HepG2 (cell line): ENCODE results near the gene CSRP3. TPM values are rescaled to one million over a fixed set of nuclear protein-coding genes. Genes with fewer than 3 reads are reported as not detected.

Source experiments
- ATAC-seq: fragments of 200-7000 bp; cut with Tn5 transposase; 3 replicates; pipeline ENCODE4 v1.9.1; 2020; ENCODE audit warnings: mild to moderate bottlenecking, moderate library complexity
- BruUV-seq: library from RNA; stranded (reverse); fragments of 400-500 nt; replicated peaks from 2 replicates; lab custom pipeline; 2021; lab: Mats Ljungman, UMichigan
- CTCF ChIA-PET: fragments of 300-600 bp; formaldehyde crosslinking; extraction: SDS; loops from one replicate; lab custom pipeline; 2021; ENCODE audit warnings: low total read pairs, inconsistent platforms, low intra/inter-chr PET ratio; lab: Yijun Ruan, JAX
- POLR2A ChIA-PET: fragments of 350-600 bp; sonication (Branson Sonifier 250); formaldehyde crosslinking; loops from one replicate; lab custom pipeline; 2020; ENCODE audit warnings: antibody characterized with exemption, inconsistent platforms; lab: Yijun Ruan, JAX
- DNase-seq: peaks from one replicate; pipeline ENCODE4 v3.0.0-alpha.2; 2015; ENCODE audit warnings: low spot score
- FAIRE-seq: peaks from 3 replicates; lab custom pipeline; 2011; peaks lifted over from hg19 to GRCh38; lab: Jason Lieb, UNC
- H2AFZ ChIP-seq: one replicate; pipeline ENCODE4 v1.6.1; 2011; ENCODE audit warnings: low read length, inconsistent platforms
- H3K27ac ChIP-seq: fragments of 300-600 bp; 3 replicates; pipeline ENCODE4 v1.8.0; 2011; ENCODE audit warnings: mixed run types, mild to moderate bottlenecking, mixed read lengths, low read length, inconsistent platforms; ENCODE audit not compliant: insufficient read depth; ENCODE audit errors: extremely low read length
- H3K27me3 ChIP-seq, 2 experiments: fragments of 200-600 bp in 1 of 2; 2 replicates in 1 of 2; 3 replicates in 1 of 2; pipeline versions ENCODE4 v1.6.0 to v1.8.0; 2011; ENCODE audit warnings: low read length in 2 of 2, mild to moderate bottlenecking in 2 of 2, moderate library complexity in 2 of 2, inconsistent platforms in 1 of 2; ENCODE audit not compliant: insufficient read depth in 2 of 2, control insufficient read depth in 1 of 2
- H3K36me3 ChIP-seq, 2 experiments: fragments of 200-600 bp in 1 of 2; replicated peaks in 1 of 2; 2 replicates in 1 of 2; 3 replicates in 1 of 2; pipeline versions ENCODE4 v1.5.1 to v1.8.0; 2011; ENCODE audit warnings: low read length in 2 of 2, inconsistent platforms in 1 of 2; ENCODE audit not compliant: insufficient read depth in 2 of 2, control insufficient read depth in 1 of 2
- H3K4me1 ChIP-seq: 2 replicates; pipeline ENCODE4 v1.5.1; 2012; ENCODE audit warnings: low read length, inconsistent platforms; ENCODE audit not compliant: insufficient read depth
- H3K4me2 ChIP-seq: 2 replicates; pipeline ENCODE4 v1.6.0; 2011; ENCODE audit warnings: low read depth, low read length, inconsistent platforms
- H3K4me3 ChIP-seq, 3 experiments: fragments of 200-600 bp in 1 of 3; sonication (generic), shearing (Covaris generic) in 1 of 3; replicated peaks in 1 of 3; 2 replicates each; pipeline ENCODE4 v1.5.1; 2011 to 2016; ENCODE audit warnings: low read length in 3 of 3, inconsistent platforms in 2 of 3, low read depth in 2 of 3, mild to moderate bottlenecking in 2 of 3, control low read depth in 1 of 3, mixed read lengths in 1 of 3; ENCODE audit not compliant: insufficient read depth in 1 of 3
- H3K79me2 ChIP-seq: one replicate; pipeline ENCODE4 v1.6.1; 2011; ENCODE audit warnings: low read length, inconsistent platforms; ENCODE audit not compliant: insufficient read depth
- H3K9ac ChIP-seq: 2 replicates; pipeline ENCODE4 v1.6.0; 2011; ENCODE audit warnings: mild to moderate bottlenecking, low read depth, low read length, inconsistent platforms; ENCODE audit not compliant: insufficient read depth
- H3K9me3 ChIP-seq: 2 replicates; pipeline ENCODE4 v1.5.1; 2012; ENCODE audit warnings: mild to moderate bottlenecking, low read length
- H4K20me1 ChIP-seq: 2 replicates; pipeline ENCODE4 v1.6.0; 2011; ENCODE audit warnings: inconsistent platforms, mild to moderate bottlenecking, low read length, moderate library complexity; ENCODE audit not compliant: insufficient read depth
- CENPBD1 ChIP-seq: sonication (generic); formaldehyde crosslinking; IDR thresholded peaks from 2 replicates; pipeline ENCODE4 v1.8.0; 2022; ENCODE audit warnings: missing genetic modification reagents, low read depth, mild to moderate bottlenecking, borderline replicate concordance
- GFI1 ChIP-seq: sonication (generic); formaldehyde crosslinking; IDR thresholded peaks from 2 replicates; pipeline ENCODE4 v1.5.0; 2020; ENCODE audit warnings: missing genetic modification reagents, mild to moderate bottlenecking, borderline replicate concordance
- KDM5B ChIP-seq: sonication (generic); formaldehyde crosslinking; IDR thresholded peaks from 2 replicates; pipeline ENCODE4 v1.4.0; 2020; ENCODE audit warnings: missing genetic modification reagents, mild to moderate bottlenecking, borderline replicate concordance
- RFX3 ChIP-seq: IDR thresholded peaks from 2 replicates; pipeline ENCODE4 v1.6.1; 2016; ENCODE audit warnings: missing biosample characterization, missing genetic modification reagents
- SAP130 ChIP-seq: IDR thresholded peaks from 2 replicates; pipeline ENCODE4 v1.6.1; 2016; ENCODE audit warnings: low read depth
- SOX5 ChIP-seq: IDR thresholded peaks from 2 replicates; pipeline ENCODE4 v1.6.1; 2016; ENCODE audit warnings: borderline replicate concordance
- SOX6 ChIP-seq, 2 experiments: fragments of 450-650 bp in 1 of 2; sonication (generic) in 1 of 2; formaldehyde crosslinking in 1 of 2; IDR thresholded peaks; 2 replicates each; pipeline versions ENCODE4 v1.4.0 to v1.6.1; 2017 to 2020; ENCODE audit warnings: antibody characterized with exemption in 1 of 2, mild to moderate bottlenecking in 1 of 2, missing genetic modification reagents in 1 of 2
- TEF ChIP-seq: sonication (generic); formaldehyde crosslinking; IDR thresholded peaks from 2 replicates; pipeline ENCODE4 v1.5.0; 2020; ENCODE audit warnings: missing genetic modification reagents
- THAP8 ChIP-seq: sonication (generic); formaldehyde crosslinking; IDR thresholded peaks from 2 replicates; pipeline ENCODE4 v1.5.1; 2020; ENCODE audit warnings: missing genetic modification reagents, mild to moderate bottlenecking, borderline replicate concordance
- ZBTB33 ChIP-seq: sonication (generic); formaldehyde crosslinking; IDR thresholded peaks from 2 replicates; pipeline ENCODE4 v1.4.0; 2020; ENCODE audit warnings: missing genetic modification reagents
- ZNF180 ChIP-seq: sonication (generic); formaldehyde crosslinking; IDR thresholded peaks from 2 replicates; pipeline ENCODE4 v1.4.0; 2020; ENCODE audit warnings: low read depth, missing genetic modification reagents, borderline replicate concordance
- ZNF235 ChIP-seq: sonication (generic); formaldehyde crosslinking; IDR thresholded peaks from 2 replicates; pipeline ENCODE4 v1.8.1; 2023; ENCODE audit warnings: mild to moderate bottlenecking, missing genetic modification reagents, borderline replicate concordance
- ZNF567 ChIP-seq: sonication (generic); formaldehyde crosslinking; IDR thresholded peaks from 2 replicates; pipeline ENCODE4 v1.8.1; 2023; ENCODE audit warnings: mild to moderate bottlenecking, missing genetic modification reagents, borderline replicate concordance
- WGBS: methylation state at CpG from one replicate; pipeline ENCODE4 v1.1.6; 2017; ENCODE audit warnings: low lambda C conversion rate; 5-methylcytosine and 5-hydroxymethylcytosine counted together
- in situ Hi-C: cut with HindIII; loops from 2 replicates; pipeline ENCODE4 v1.10.0; 2017; ENCODE audit warnings: low pct_unique_long_range_greater_than_20kb; ENCODE audit not compliant: extremely low pct_ligation_motif_present
- intact Hi-C: fragments of 100-400 bp; cut with micrococcal nuclease; formaldehyde crosslinking; loops from one replicate; pipeline ENCODE4 v1.10.0; 2022; ENCODE audit not compliant: unreplicated experiment
- polyA plus RNA-seq, 8 experiments: library from polyadenylated mRNA; depleted of rRNA in 3 of 8; stranded (reverse) in 7 of 8; unstranded in 1 of 8; fragments of >200 nt; fragmentation: Illumina TruSeq in 4 of 8; extraction: Trizol in 4 of 8; gene quantifications; 2 replicates each; pipeline versions ENCODE4 v1.2.1 to v1.2.3, GENCODE V29; 2011 to 2016; ENCODE audit warnings: low read depth in 4 of 8, missing spikeins in 1 of 8, mixed read lengths in 1 of 8; ENCODE audit not compliant: insufficient read depth in 1 of 8
- total RNA-seq, 5 experiments: library from RNA; depleted of rRNA; stranded (reverse); fragments of >200 nt; fragmentation: Illumina TruSeq; extraction: Trizol; gene quantifications; 2 replicates each; pipeline ENCODE4 v1.2.3, GENCODE V29; 2016; ENCODE audit warnings: low read depth in 1 of 5

CSRP3 gene
- total and polyA plus RNA-seq, 2 of the 13 experiments (the other 11 are each of a cell fraction or from before 2014, with no cell fraction given): not detected

GRCh38 chr11:19245351-19245750, 43.6 kb upstream of the CSRP3 start (continued):
- no peak for TF ChIP-seq GFI1 (CRISPR knock-in tag)

- no peaks in the 10 kb centered on the region for H4K20me1 ChIP-seq
- intact Hi-C loops: no loop called here
- peak overlapping the region; percentile 8 for H3K4me2 ChIP-seq
- no TSS peak for BruUV-seq
- DNase-seq (no peak), ATAC-seq (no peak), FAIRE-seq (no peak)
- no peaks in the 10 kb centered on the region for H3K36me3 ChIP-seq
- H3K9me3 ChIP-seq: no peaks in the 10 kb centered on the region
- no peak overlapping the region for H3K9ac ChIP-seq
- ChIA-PET CTCF (no interaction called here), POLR2A (no interaction called here)
- TF ChIP-seq THAP8 (no peak), ZNF180 (CRISPR knock-in tag) (no peak), ZNF235 (CRISPR knock-in tag) (no peak)
- H3K79me2 ChIP-seq: peaks cover 5% of the 10 kb centered on the region
- no peak overlapping the region for H2AFZ ChIP-seq
- no peak overlapping the region for H3K4me3 ChIP-seq
- 11% methylated on average over 2 of the region's 2 CpGs for WGBS
- peaks cover 25% of the 10 kb centered on the region for H3K4me1 ChIP-seq
- H3K27ac ChIP-seq: no peak overlapping the region
- H3K27me3 ChIP-seq: no peaks in the 10 kb centered on the region; a peak in 1 of 5 replicates
- in situ Hi-C loops: no loop called here
Observed at GRCh38 chr11:19244621-19245020, 42.8 kb upstream of the CSRP3 start.

GRCh38 chr11:19244084-19244483, 42.3 kb upstream of the CSRP3 start:
- Histone ChIP-seq H3K9me3 (no peaks in the 10 kb centered on the region), H3K27me3 (no peaks in the 10 kb centered on the region; a peak in 1 of 5 replicates), H3K79me2 (peaks cover 5% of the 10 kb centered on the region), H3K36me3 (no peaks in the 10 kb centered on the region), H3K27ac (no peak overlapping the region), H3K9ac (no peak overlapping the region), H2AFZ (no peak overlapping the region), H3K4me2 (peak overlapping the region; percentile 8), H4K20me1 (no peaks in the 10 kb centered on the region), H3K4me3 (no peak overlapping the region), H3K4me1 (peaks cover 30% of the 10 kb centered on the region)
- ChIA-PET POLR2A (no interaction called here), CTCF (no interaction called here)
- DNase-seq: peak; percentile 28
- no TSS peak for BruUV-seq
- no peak for FAIRE-seq
- 3% methylated on average over 6 of the region's 6 CpGs for WGBS
- no peak for ATAC-seq
- in situ Hi-C loops (no loop called here), intact Hi-C loops (no loop called here)
- TF ChIP-seq SAP130 (CRISPR knock-in tag): no peak; the same call in 1 of the 2 replicates
- TF ChIP-seq TEF (CRISPR knock-in tag): peak; percentile 78; the same call in 1 of the 2 replicates
- no peak for TF ChIP-seq RFX3 (CRISPR knock-in tag)
- no peak for TF ChIP-seq SOX6 (IDR thresholded peaks at IDR 0.05)
- peak; percentile 39; the same call in 1 of the 2 replicates for TF ChIP-seq SOX6 (CRISPR knock-in tag; IDR thresholded peaks at IDR 0.05)
- no peak for TF ChIP-seq CENPBD1 (CRISPR knock-in tag)
- TF ChIP-seq SOX5 (CRISPR knock-in tag): peak; percentile 67; the same call in 1 of the 2 replicates
- TF ChIP-seq ZBTB33 (CRISPR knock-in tag): no peak
- no peak for TF ChIP-seq KDM5B
- TF ChIP-seq ZNF567: no peak
